Stimulated activated CD4-positive, alpha-beta T cell treated with anti-CD3 and anti-CD28 coated beads, Interleukin-15, amount 100 ng/mL, for 1 hour (primary cell): ENCODE data around the gene ZNRF1.
"Not testable (repeated sequence)": the region's sequence is repeated elsewhere in the genome, so short reads cannot be mapped to it uniquely, and the experiment has no call there.

Experiments used
- DNase-seq, 2 donors: peaks; one replicate each; pipeline ENCODE4 v3.0.0-alpha.2; 2020; ENCODE audit warnings: low read depth in 1 of 2, low spot score in 1 of 2

ZNRF1 gene

DNA sequence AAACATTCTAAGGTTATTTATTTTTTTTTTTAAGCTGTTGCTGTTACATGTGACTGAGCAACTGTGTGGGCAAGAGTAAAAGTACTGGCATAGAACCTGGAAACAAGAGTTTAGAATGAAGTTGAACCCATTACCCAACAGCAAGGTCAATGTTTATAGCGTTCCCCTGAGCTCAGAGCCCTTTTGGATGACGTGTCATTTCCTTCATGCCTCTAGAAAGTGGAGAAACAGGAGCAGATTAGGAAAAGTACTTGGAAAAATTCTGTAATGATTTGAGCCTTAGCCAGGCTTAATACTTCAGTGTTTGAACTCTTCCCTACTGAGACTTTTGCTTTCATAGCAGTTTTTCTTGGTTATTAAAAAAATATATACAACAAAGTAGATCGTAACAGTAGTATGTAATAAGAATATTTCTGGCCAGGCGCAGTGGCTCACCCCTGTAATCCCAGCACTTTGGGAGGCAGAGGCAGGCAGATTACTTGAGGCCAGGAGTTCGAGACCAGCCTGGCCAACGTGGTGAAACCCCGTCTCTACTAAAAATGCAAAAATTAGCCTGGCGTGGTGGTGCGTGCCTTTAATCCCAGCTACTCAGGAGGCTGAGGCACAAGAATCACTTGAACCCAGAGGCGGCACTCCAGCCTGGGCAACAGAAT, 27.5 kb downstream of the ZNRF1 start:
- DNase-seq = not testable (repeated sequence)

DNA sequence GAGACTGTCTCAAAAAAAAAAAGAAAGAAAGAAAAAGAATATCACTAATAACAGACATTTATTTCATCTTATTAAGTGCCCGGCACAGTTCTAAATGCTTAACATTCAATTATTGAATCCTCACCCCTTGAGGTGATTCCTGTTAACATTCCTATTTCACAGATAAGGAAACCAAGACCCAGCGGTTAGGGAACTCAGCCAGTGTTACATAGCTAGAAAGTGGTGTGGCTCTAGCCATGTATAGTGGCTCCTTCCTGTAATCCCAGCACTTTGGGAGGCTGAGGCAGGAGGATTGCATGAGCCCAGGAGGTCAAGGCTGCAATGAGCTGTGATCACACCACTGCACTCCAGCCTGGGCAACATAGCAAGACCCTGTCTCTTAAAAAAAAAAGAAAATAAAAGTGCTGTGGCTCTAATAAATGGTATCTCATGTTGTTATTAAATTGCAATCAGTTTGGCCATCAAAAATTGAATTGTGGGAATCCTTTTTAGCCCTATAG, 28.1 kb downstream of the ZNRF1 start:
- DNase-seq = no peak

DNA sequence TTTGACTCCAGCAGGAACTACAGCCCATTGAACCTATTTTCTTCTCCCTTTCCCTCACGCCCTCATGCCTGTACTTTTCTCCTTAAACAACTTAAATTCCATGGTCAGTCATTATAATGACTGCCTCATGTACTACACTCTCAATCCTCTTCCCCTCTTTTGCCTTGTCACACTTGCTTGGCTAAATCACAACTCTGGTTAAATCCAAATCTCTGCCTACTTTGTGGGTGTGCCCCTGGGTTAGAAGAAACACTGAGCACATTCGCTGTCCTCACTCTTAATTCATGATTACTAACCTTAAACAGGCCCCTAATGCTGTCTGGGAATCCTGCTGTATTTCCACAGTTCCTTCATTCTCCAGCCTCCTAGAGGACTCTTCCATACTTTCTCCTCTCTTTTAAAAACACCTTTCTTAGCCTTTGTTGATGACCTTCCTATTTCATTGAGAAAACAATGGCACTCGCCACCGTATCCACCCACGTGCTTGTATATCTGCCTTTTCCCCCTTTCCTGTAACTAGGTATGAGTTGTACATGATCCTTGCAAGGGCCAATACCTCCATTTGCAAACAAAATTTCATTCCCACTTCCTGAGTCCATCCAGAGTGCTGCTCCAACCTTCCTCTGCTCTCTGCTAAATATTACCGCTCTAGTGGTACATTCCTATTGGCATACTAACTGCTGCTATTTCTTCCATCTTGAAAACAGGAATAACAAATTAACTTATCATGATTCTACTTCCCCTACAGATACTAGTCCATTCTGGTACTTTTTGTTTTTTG, 28.9 kb downstream of the ZNRF1 start:
- no peak for DNase-seq

DNA sequence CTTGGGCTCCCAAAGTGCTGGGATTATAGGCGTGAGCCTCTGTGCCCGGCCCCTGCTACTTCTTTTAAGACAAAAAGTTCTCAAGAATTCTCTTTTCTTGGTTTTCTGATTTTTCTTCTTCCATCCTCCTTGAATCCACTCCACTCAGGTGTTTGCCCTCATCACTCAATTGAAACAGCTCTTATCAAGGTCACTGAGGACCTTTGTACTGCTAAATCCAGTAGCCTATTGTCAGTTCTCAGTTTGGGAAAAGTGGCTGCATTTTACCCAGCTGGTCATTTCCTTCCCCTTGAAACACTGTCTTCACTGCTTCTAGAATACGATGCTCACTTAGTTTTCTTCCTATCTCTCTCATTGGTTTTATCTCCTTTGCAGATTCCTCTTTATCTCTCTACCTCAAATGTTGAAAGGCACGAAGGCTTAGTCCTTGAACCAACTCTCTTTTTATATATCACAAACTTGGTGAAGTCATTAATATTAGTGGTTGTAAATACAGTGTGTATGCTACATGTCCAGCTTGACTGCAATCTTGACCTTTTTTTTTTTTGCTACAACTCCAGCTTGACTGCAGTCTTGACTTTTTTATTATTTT, 29.8 kb downstream of the ZNRF1 start:
- no peak for DNase-seq

DNA sequence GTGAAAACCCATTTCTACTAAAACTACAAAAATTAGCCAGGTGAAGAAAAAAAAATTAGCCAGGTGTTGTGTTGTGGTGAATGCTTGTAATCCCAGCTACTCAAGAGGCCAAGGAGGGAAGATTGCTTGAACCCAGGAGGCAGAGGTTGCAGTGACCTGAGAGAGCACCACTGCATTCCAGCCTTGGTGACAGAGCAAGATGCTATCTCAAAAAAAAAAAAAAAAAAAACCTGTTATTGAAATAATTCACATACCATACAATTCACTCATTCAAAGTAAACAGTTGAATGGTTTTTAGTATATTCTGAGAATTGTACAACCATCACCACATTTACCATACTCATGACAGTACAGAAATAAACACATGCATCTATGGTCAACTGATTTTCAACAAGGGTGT, 31.0 kb downstream of the ZNRF1 start:
- no peak for DNase-seq

GRCh38 chr16:75032655-75033054, 33.8 kb downstream of the ZNRF1 start:
- no peak for DNase-seq

DNA sequence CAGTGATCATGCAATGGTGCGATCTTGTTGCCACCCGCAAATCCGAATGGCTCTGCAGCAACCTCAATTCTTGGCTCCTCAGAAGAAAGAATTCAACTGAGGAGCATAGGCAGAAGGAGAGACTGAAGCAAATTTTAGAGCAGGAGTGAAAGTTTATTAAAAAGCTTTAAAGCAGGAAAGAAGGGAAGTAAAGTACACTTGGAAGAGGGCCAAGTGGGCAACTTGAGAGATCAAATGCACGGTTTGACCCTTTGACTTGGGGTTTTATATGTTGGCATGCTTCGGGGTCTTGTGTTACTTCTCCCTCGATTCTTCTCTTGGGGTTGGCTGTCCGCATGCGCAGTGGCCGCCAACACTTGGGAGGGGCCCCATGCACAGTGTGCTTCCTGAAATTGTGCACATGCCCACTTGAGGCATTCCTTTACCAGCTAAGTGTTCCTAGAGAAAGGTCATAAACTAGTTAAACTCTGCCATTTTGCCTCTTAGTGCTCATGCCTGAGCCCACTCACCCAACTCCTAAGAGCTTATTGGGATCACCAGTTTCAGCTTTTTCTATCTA, 36.7 kb downstream of the ZNRF1 start:
- no peak for DNase-seq

DNA sequence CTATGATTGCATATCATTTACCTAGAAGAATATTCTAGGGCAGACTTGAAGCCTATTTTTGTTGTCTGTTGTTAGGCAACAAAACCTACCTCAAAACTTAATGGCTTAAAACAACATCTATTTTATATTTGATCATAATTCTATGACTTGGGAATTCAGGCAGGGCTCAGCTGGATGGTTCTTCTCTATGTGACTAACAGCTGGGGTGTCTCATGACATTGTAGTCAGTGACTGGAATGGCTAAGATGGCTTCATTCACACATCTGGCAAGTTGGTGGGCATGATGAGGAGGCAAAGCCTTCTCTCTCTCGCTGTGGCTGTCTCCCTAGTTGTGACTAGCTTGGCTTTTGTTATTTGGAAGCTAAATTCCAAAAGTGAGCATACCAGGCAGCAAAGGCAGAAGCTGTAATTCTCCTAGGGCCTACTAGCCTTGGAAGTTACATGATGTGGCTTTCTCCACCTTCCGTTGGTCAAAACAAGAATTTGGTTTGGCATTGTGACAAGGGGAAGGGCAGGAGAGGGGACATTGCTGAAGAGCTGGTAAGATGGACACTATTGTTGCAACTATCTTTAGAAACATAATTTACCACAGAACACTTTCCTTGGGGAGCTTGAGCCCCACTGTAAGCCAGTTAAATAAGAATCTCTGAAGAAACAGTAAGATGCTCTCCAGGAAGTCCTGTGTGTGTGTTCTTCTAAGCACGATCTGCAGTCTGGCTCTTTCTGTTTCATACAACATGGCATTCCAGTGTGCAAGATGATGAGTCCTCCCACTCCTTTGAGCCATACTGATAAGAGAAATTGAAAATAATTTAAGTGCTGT, 39.4 kb downstream of the ZNRF1 start:
- no peak for DNase-seq

DNA sequence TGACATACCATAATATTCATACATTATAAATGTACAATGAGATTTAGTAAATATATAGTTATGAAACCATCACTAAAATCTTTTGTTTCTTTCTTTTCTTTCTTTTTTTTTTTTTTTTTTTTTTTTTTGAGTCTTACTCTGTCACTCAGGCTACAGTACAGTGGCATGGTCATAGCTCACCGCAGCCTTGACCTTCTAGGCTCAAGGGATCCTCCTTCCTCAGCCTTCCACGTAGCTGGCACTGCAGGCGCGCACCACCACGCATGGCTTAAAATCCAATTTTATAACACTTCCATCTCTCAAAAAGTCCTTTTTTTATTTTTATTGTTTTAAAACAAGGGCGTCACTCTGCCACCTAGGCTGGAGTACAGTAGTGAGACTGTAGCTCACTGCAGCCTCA, 41.1 kb downstream of the ZNRF1 start:
- no peak for DNase-seq

DNA sequence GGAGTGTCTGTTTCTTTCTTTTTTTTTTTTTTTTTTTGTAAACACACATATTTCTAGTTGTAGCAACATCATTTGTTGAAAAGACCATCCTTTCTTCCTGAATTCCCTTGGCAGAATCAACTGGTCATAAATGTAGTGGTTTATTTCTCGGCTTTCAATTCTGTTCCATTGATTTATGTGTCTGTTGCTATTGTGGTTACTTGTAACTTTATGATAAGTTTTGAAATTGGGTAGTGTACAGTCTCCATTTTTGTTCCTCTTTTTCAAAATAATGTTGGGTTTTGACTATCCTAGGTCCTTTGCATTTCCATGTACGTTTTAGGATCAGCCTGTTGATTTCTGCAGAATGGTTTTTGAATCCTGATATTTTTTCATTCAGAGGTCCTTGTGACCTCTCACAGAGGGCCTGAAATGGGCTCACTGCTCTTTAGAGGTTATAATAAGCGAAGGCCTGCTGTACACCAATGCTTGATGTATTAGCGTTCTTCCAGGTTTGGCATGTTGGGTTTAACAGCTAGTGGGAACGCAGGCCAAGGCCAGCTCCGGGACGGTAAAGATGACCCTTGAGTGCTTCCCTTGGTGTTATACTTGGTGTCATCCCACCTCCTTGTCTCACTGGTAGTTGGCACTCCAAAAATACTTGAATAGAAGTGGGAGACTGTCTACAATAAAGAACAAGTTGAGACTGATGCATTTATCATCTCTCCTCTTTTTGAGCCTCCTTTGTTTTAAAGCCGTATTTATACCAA, 43.8 kb downstream of the ZNRF1 start:
- no peak for DNase-seq

DNA sequence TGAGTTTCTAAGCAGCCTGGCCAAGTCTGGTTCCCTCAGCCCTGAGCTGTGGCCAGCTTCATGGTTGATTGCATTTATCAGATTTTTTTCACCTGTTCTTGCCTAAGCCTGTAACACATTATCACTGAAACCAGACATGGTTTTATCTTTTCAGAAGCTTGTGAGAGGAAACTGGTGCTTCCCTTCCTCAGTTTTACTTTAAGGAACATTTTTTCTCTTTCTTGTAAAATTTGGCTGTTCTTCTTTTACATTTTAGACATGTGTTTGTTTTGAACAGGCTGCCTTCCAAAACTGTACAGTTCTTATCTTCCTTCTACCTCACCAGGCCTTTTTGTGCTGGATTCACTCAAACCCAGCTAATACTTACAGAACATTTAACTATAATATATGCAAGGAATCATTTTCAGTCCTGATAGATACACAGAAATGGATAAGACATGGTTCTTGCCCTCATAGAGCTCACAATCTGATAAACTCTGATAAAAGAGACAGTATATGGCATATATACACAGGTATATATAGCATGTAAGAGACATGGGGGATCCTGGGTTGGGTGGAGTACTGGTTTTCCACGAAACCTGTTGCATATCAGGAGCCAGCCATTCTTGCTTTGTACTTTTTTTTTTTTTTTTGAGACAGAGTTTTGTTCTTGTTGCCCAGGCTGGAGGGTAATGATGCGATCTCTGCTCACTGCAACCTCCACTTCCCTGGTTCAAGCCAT, 44.5 kb downstream of the ZNRF1 start:
- no peak for DNase-seq

GRCh38 chr16:75044800-75045361, 46.1 kb downstream of the ZNRF1 start:
- DNase-seq = no peak

DNA sequence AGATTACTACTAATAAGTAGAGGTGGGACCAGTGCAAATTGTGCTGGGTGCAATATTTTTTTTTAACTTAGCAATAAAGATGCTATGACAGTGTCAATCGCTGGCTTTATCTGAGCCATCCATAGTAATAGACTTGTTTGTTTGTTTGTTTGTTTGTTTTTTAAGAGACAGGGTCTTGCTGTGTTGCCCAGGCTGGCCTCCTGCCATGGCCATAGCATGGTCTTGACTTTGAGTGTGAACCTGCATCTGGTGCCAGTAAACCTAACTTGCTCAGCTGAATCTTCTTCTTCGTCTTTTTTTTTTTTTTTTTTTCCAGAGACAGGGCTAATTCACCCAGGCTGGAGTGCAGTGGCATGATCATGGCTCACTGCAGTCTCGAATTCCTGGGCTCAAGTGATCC, 46.6 kb downstream of the ZNRF1 start:
- no peak for DNase-seq

DNA sequence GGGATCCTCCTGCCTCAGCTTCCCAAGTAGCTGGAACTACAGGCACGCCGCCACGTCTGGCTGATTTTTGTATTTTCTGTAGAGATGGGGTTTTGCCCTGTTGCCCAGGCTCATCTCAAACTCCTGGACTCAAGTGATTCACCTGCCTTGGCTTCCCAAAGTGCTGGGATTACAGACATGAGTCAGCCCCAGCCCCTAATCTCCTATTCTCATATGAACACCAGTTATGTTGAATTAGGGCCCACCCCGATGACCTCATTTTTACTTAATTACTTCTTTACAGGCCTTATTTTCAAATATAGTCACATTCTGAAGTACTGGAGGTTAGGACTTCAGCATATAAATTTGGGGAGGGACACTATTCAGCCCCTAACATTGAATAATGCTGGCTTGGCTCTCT, 49.2 kb downstream of the ZNRF1 start:
- DNase-seq = no peak

DNA sequence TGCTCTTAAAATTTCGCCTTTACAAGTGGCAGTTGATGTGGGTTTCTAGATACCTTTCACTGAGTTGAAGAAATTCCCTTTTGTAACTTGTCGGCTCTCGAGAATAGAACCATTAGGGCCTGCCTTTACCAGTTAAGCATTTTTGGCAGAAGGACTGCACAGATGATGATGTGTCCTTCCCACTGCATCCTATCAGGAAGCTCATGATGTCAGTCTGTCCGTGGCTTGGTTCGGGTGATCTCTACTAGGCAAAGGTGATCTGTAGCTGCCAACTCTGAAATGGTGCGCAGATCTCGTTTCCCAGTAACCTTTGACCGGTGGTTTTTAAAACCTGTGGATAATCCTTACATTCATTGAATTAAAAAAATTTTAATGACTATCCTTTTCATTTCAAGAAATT, 49.7 kb downstream of the ZNRF1 start:
- no peak for DNase-seq

DNA sequence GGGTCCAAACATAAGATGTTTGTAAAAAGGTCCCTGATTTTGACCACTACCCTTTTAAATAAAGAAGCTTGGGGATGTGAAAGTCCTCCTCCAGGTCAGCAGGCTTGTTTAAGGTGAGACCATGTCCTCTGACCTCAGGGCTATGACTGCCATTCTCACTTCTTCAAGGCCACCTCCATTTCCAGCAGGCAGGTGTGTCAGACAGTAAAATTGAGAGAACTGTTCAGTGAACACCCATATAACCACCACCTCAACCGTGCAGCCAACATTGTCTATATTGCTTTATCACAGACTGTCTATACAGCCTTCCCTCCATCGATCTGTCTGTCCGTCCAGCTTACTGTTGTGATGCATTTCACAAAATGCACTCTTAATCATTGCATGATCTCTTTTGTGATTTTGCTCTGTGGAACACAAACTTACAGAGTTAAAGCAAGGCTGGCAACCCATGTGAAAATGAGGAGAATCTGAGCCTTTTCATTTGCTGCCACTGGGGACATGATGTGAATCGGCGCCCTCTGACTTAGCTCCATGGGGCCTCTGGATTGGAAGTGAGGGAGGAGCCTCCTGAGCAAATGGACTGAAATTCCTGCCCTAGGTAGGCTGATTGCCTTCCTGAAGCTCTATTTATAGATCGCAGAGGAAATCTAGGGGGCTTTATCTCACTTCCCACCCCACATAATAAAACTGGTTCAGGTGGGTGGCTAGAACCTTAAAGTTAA, 53.8 kb downstream of the ZNRF1 start:
- no peak for DNase-seq

- no peak for DNase-seq
These were observed 55.1 kb downstream of the ZNRF1 start for GRCh38 chr16:75053791-75054555.

DNA sequence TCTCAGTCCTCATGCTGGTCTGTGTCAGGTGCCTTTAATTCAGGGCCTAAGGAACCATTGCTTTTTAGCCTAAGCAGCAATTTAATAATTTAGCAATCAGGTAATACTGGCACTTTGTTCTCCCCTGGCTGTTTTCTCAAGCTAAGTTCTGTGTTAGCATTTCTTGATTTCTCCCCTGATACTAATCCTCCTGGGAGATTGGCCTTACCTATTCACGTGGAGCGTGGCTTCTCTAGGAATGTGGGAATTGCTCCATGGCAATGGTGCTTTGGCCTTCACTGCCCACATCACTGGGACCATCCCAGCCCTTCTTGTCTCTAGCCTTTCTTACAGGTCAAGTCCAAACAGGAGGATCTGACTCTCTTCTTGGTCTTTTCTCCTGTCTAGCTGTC, 55.7 kb downstream of the ZNRF1 start:
- no peak for DNase-seq
